COLO668 (cell line): ENCODE measurements around the gene CDK5RAP3.
"Not testable (repeated sequence)": the region's sequence is repeated elsewhere in the genome, so short reads cannot be mapped to it uniquely, and the experiment has no call there.

Experiments
- DNase-seq: peaks from one replicate; lab custom pipeline; 2025; ENCODE audit not compliant: unreplicated experiment; lab: John Stamatoyannopoulos, UW

CDK5RAP3 gene

DNA sequence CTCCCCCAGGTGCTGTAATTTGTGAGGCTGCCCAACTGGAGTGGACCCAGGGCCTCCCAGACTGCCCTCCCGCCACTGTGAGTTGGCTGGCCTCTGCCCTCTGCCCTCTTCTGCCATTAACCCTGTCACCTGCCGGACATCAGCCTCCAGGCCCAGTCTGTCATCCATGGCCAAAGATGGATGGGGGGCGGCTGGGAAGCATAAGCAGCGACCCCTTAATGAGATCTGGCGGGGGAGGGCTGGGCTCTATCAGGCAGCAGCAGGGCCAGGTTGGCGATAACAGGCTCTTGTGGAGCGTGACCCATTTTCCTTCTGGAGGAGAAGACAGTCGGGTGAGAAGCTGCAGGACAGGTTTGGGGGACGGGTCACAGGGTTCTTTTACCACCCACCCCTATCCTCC, 25.3 kb downstream of the CDK5RAP3 start:
- no peak for DNase-seq

DNA sequence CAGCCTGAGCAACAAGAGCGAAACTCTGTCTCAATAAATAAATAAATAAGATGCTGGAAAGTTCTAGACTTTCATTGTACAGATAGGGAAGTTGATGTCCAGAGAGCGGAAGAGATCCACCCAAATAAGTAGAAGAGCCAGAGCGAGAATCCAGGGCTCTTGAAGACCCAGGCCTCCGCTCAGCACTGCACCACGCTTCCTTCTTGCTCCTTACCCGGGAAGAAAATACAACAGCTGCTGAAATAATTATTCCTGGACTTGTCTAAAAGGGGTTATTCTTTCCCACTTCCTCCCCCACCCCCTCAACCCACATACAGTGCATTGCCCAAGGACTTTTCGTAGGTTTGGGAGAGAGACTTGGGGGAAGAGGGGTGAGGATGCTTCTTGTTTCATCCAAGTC, 26.7 kb downstream of the CDK5RAP3 start:
- no peak for DNase-seq

DNA sequence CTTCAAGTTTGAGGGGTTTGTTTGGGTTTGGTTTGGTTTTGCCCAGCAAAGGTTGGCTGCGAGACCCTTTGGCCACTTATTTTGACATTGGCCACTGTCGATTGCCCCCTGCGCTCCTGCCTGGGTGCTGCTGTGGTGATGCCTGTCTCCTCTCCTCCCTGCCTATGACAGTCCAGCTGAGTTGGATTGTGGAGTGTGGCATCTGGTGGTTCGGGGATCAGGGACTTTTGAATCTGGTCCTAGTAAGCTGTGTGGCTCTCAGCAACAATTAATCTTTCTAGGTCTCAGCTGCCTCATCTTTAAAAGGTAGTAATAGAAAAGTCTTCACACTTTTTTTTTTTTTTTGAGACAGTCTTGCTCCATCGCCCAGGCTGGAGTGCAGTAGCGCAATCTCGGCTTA, 27.1 kb downstream of the CDK5RAP3 start:
- no peak for DNase-seq

DNA sequence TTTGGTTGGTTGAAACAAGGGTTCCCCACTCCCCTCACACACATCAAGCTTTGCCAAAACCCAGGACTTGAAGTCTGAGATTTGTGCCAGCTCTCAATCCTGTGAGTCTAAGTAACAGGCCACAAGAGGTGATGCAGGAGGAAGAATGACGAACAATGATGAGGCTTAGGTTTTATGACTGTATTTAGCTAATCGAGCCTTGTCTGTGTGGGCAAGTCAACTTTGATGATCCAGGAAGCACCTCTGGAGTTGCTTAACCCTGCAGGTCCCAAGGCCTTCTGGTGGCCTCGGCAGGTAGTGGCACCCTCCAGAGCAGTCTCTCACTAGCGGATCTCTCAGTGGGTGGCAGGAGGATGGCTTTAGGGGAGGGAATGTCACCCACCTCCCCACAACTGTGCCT, 28.7 kb downstream of the CDK5RAP3 start:
- DNase-seq: no peak

GRCh38 chr17:48001197-48001596, 30.3 kb downstream of the CDK5RAP3 start:
- DNase-seq: no peak

DNA sequence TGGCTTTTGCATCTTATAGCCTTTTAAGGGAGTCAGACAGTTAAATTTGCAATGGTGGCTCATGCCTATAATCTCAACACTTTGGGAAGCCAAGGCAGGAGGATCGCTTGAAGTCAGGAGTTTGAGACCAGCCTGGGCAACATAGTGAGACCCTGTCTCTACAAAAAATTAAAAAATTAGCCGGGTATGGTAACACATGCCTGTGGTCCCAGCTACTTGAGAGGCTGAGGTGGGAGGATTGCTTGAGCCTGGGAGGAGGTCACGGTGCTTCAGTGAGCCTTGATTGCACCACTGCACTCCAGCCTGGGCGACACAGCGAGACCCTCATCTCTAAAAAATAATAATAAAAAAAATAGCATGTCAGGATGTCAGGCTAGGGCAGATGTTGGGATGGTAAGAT, 30.7 kb downstream of the CDK5RAP3 start:
- not testable (repeated sequence) for DNase-seq

- no peak for DNase-seq
These were observed 31.5 kb downstream of the CDK5RAP3 start for GRCh38 chr17:48002266-48002915.

DNA sequence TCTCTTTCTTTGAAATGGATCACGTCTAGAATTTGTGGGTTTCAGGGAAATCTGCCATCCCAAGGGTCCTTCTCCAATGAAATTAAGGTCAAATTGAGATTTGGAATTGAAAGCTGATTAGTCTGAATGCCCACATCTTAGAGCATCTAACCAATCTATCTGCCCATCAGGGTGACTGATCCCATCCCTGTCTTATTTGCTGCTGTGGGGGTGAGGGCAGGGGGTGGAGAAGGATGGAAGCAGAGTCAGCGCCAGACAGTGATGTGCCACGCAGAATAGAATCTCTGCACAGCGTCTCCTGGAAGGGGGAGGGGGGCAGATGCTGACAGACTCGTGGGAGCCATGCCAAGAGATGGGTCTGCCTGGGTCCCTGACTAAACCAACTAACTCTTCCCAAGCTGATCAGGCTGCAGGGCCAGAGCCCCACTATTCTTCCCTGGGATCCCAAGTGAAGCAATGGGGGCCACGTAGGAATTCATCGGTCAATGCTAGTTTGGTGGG, 32.1 kb downstream of the CDK5RAP3 start:
- no peak for DNase-seq

DNA sequence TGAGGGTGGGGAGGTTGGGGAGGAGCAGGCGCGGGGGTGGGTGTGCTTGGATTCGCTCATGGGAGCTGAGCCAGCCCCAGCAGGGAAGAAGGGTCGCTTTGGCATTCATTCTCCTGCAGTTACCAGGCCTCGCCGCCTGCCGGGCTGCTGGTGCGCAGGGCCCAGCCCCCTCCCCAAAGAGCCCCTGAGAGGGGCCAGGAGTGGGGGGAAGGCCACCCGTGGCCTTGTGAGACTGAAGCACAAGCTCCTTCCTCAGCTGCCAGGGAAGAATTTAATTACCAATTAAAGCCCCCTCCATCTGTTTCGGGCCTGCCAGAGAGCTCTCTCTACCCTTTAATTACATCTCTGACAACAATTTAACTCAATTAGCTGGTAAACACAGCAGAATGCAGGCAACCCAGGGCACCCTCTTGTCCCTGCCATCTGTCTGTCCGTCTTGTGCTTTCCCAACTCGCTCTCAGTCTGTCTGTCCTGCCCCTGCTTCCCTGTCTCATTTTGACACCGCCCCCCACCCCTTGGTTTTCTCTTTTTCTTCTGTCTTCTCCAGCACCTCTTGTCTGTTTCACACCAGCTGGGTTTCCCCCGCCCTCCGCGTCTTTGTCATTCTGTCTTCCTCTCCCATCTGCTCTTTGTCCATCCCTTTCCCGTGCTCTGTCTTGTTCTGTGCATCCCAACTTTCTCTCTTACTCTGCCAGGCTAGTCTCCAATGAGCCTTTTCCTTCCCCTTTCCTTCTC, 32.7 kb downstream of the CDK5RAP3 start:
- DNase-seq: no peak

- no peak for DNase-seq
These were observed 34.1 kb downstream of the CDK5RAP3 start for GRCh38 chr17:48004983-48005382.

DNA sequence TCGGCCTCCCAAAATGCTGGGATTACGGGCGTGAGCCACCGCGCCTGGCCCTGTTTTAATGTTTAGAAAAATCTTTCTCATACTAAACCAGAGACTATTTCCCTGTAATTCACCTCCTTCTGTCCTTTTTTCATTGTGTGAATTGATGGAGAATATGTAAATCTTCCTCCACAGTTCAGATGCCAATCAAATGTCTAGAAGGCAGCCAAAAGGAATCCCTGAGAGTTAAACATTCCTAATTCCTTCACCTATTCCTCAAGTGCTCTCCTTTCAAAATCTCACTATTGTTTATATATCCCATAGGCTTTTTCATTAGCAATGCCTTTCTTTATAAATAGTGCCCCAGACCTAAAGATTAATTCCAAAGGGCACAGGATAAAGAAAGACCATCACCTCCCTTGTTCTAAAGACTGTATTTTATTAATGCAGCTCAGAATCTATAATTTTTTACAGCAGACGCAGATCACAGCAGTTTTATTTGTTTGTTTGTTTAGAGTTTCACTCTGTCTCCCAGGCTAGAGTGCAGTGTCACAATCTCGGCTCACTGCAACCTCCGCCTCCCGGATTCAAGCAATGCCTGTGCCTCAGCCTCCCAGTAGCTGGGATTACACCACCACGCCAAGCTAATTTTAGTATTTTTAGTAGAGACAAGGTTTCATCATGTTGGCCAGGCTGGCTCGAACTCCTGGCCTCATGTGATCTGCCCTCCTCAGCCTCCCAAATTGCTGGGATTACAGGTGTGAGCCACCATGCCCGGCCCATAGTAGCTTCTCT, 36.2 kb downstream of the CDK5RAP3 start:
- DNase-seq: no peak

DNA sequence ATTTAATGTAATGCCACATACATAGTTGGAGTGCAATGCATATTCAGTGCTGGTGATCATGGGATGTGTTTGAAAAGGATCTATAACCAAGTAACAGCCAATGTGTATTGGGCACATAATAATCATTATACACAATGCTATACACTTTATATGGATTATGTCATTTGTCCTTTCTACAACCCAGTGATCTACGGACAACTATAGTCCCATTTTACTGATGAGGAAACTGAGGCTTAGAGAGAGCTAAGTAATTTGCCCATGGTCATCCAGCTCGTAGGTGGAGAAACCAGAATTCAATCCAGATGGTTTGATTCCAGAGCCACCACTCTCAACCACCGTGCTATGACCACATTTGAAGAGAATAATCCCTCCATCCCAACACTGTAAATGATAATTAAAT, 39.3 kb downstream of the CDK5RAP3 start:
- DNase-seq: no peak

DNA sequence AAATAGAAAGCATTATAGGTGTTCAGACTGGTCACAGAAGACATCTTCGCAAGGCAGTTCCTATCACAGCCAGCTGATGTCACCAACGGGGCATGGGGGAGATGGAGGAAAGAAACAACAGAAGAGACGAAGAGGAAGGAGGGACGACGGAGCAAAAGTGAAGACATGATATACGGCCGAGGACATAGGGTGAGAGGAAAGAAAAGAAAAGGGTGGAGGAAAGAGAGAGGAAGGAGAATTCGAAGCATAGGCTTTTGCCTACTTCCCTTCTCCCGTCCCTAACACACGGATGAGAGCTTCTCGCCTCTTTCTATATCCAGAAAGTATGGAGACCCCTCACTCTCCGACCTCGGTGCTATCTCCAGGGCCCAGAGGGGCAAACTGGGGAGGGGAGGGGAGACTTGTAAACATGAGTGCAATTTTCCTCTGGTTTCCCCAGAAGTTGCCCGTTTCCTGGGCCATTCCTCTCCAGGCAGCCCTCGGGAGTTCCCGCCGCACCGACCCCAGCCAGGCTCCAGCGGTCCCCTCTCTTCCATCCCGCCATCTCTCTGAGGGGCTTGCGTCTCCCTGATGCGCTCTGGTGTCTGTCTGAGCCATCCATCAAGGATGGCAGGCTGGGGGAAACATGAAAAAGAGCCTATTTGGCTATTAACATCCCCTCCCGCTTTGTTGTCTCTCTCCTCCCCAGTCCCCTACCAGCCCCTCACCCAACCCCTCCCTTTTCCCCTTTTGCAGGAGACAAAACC, 40.7 kb downstream of the CDK5RAP3 start:
- peak; percentile 29 for DNase-seq

GRCh38 chr17:48012151-48012520, 41.2 kb downstream of the CDK5RAP3 start:
- peak; percentile 81 for DNase-seq

DNA sequence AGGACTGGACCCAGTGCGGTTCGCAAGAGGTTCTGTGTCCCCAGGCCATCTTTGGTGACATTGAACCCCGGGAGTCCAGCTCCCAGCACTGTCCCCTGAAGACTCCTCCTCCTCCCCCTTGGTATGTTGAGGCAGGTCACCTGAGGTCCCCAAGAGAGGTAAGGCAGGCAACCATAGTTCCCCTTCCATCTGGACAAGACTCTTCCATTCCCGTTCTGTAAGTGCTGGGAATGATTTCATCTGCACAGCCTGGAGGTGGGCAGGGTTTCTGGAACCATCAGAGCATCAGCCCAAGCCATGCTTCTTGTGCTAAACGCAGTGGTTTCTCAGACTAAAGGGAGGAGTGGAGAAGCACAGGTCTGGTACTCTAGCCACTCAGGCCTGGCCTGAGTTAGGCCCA, 41.7 kb downstream of the CDK5RAP3 start:
- DNase-seq: no peak

DNA sequence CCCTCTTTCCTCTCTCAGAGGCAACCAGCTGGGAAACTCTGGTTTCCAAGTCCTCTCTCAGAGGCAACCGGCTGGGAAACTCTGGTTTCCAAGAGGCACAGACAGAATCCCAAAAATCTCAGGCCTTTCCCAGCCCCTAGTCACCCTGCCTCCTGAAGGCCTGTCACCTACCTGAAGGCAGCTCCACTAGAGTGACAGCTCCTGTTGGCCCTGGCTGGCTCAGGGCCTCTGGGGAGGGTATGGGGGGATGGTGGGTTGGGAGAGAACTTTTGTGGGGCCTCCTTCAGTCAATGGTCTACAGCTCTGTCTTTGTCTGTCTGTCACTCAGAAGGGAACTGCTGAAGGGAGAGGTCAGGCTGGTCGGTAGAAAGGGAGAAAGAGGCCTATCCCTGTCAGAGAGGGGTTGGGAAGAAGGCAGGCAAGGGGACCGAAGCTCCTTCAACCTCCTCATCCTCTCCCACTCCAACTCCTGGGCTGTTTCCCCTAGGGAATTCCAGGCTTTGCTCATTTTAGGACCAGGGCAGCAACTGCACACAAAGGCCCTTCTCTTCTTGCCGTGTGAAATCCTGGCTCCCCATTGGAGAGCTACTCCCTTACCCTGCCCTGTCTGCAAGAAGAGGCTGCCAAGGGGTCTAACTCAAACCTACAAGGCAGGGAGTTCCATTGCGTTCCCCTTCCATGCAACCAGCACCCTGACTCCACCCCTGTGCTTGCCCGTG, 43.1 kb downstream of the CDK5RAP3 start:
- no peak for DNase-seq

DNA sequence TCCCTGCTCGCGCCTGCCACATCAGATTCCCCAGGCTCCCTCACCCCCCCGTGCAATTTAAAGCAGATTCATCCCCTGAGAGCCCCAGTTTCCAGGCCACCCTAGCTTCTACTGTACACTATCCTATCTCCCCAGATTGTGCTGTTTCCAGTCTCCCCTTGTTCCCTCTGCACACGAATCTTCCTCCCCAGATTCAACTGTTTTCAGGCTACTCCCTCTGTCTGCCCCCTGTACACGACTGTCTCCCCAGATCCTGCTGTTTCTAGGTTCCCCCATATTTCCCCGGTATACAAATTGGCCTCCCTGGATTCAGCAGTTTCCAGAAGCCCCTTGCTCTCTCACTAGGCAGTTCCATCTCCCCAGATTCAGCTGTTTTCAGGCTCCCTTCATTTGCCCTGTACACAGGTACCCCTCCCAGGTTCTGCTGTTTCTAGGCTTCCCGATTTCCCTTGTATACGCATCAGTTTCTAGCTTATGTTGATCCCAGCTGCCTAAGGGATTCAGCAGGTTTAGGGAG, 43.7 kb downstream of the CDK5RAP3 start:
- DNase-seq: no peak

DNA sequence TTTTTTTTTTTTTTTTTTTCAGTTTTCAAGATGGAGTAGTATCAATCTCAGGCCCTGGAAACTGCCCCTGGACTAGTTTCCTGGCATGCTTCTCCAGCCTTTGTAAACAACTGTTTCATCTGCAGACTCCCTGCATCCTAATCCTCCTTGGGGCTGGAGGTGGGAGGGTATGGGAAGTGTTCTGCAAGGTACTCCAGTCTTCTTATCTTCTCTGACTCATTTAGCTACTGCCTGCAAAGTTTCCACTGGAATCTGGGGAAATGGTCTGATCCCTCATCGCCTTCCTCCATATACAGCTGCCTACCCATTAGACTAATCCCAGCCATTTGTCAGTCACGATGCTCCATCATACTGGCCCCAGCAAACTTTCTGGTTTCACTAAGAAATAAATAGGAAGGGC, 45.2 kb downstream of the CDK5RAP3 start:
- DNase-seq: no peak

DNA sequence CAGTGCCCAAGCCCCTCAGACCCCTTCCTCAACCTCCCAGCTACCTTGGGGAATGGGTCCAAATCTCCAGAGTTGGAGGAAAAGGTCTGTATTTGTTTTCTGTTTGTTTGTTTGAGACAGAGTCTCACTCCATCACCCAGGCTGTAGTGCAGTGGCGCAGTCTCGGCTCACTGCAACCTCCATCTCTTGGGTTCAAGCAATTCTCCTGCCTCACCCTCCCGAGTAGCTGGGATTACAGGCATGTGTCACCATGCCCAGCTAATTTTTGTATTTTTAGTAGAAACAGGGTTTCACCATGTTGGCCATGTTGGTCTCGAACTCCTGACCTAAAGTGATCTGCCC, 46.9 kb downstream of the CDK5RAP3 start:
- DNase-seq: not testable (repeated sequence)

GRCh38 chr17:48021934-48022333, 51.0 kb downstream of the CDK5RAP3 start:
- no peak for DNase-seq
